ENCODE results near the gene MAN2A1.

The MAN2A1 gene

GRCh38 chr5:109681763-109682162, 8.0 kb upstream of the MAN2A1 start:
- TF ChIP-seq CREB1 (IDR thresholded peaks at IDR 0.05; ENCODE audit: low read depth) (no peak), MAX (IDR thresholded peaks at IDR 0.05) (no peak), NFIC (IDR thresholded peaks at IDR 0.05) (no peak), REST (IDR thresholded peaks at IDR 0.05; ENCODE audit: low read depth) (no peak), TCF12 (IDR thresholded peaks at IDR 0.05; ENCODE audit: low read depth) (no peak), TAF1 (IDR thresholded peaks at IDR 0.05; ENCODE audit: low read depth) (no peak)

- TF ChIP-seq TAF1 (IDR thresholded peaks at IDR 0.05; ENCODE audit: low read depth), result no peak
- no peak for TF ChIP-seq TCF12 (IDR thresholded peaks at IDR 0.05; ENCODE audit: low read depth)
- TF ChIP-seq CREB1 (IDR thresholded peaks at IDR 0.05; ENCODE audit: low read depth), result no peak
- no peak for TF ChIP-seq NFIC (IDR thresholded peaks at IDR 0.05)
- TF ChIP-seq YY1 (IDR thresholded peaks at IDR 0.05; ENCODE audit: low read depth), result no peak
- TF ChIP-seq EGR1 (IDR thresholded peaks at IDR 0.05), result no peak
- TF ChIP-seq REST (IDR thresholded peaks at IDR 0.05; ENCODE audit: low read depth), result no peak
- no peak for TF ChIP-seq TEAD4 (IDR thresholded peaks at IDR 0.05)
Observed at GRCh38 chr5:109682383-109682782, 7.3 kb upstream of the MAN2A1 start.

GRCh38 chr5:109685916-109686315, 3.8 kb upstream of the MAN2A1 start:
- no peak for TF ChIP-seq TEAD4 (IDR thresholded peaks at IDR 0.05)
- TF ChIP-seq CEBPB (IDR thresholded peaks at IDR 0.05), result no peak
- no peak for TF ChIP-seq USF1 (IDR thresholded peaks at IDR 0.05)
- no peak for TF ChIP-seq EP300 (IDR thresholded peaks at IDR 0.05; ENCODE audit: borderline replicate concordance)
- no peak for TF ChIP-seq EGR1 (IDR thresholded peaks at IDR 0.05)
- TF ChIP-seq TAF1 (IDR thresholded peaks at IDR 0.05; ENCODE audit: low read depth), result no peak
- no peak for TF ChIP-seq MAX (IDR thresholded peaks at IDR 0.05)
- no peak for TF ChIP-seq YY1 (IDR thresholded peaks at IDR 0.05; ENCODE audit: low read depth)
- TF ChIP-seq ZBTB7A (IDR thresholded peaks at IDR 0.05; ENCODE audit: low read depth), result no peak

- TF ChIP-seq RAD21 (IDR thresholded peaks at IDR 0.05; ENCODE audit: low read depth) (peak; percentile 34), TCF12 (IDR thresholded peaks at IDR 0.05; ENCODE audit: low read depth) (no peak), EP300 (IDR thresholded peaks at IDR 0.05; ENCODE audit: borderline replicate concordance) (no peak), REST (IDR thresholded peaks at IDR 0.05; ENCODE audit: low read depth) (no peak), YY1 (IDR thresholded peaks at IDR 0.05; ENCODE audit: low read depth) (no peak)
Observed at GRCh38 chr5:109688630-109688969, 1.1 kb upstream of the MAN2A1 start.

GRCh38 chr5:109688970-109689739, 572 bp upstream of the MAN2A1 start:
- TF ChIP-seq USF1 (IDR thresholded peaks at IDR 0.05), result peak; percentile 2; the same call in 1 of the 2 replicates
- peak; percentile 71 for TF ChIP-seq TAF1 (IDR thresholded peaks at IDR 0.05; ENCODE audit: low read depth)
- 0 out of 2 replicates have a peak, but pooled peaks have one; percentile 5 for TF ChIP-seq CREB1 (IDR thresholded peaks at IDR 0.05; ENCODE audit: low read depth)
- TF ChIP-seq REST (IDR thresholded peaks at IDR 0.05; ENCODE audit: low read depth), result no peak
- TF ChIP-seq NFIC (IDR thresholded peaks at IDR 0.05), result no peak
- 0 out of 2 replicates have a peak, but pooled peaks have one; percentile 26 for TF ChIP-seq TCF12 (IDR thresholded peaks at IDR 0.05; ENCODE audit: low read depth)
- TF ChIP-seq MAX (IDR thresholded peaks at IDR 0.05), result peak; percentile 63
- TF ChIP-seq EGR1 (IDR thresholded peaks at IDR 0.05), result no peak
